ENCODE results near the gene GOPC.

Gene GOPC

DNA sequence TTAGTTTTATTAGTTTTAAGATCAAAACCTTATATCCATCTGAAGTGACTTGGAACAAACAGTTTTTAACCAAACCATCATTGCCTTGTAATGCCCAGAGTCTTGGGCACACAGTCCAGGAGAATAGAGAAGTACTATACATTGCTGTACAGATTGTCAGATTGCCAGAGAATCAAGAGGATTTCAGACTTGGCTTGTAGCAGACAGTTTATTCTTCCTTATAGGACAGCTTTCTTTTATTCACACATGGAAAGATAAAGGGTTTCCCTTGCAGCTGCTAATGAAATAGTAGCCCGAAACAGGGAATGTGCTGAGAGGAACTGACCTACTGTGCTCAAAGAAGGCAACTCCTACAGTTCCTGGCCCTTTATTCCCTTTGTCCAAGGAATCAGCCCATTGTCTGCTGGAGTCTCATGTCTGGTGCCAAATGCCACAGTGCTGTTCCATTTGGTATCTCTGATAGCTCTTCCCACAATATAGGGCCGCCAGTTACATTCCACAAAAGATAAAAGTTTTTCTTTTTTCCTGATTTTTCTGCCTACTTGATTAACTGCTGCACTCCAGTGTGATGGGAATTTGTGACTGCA is 89.2 kb downstream of the GOPC start:
- no peak for DNase-seq

DNA sequence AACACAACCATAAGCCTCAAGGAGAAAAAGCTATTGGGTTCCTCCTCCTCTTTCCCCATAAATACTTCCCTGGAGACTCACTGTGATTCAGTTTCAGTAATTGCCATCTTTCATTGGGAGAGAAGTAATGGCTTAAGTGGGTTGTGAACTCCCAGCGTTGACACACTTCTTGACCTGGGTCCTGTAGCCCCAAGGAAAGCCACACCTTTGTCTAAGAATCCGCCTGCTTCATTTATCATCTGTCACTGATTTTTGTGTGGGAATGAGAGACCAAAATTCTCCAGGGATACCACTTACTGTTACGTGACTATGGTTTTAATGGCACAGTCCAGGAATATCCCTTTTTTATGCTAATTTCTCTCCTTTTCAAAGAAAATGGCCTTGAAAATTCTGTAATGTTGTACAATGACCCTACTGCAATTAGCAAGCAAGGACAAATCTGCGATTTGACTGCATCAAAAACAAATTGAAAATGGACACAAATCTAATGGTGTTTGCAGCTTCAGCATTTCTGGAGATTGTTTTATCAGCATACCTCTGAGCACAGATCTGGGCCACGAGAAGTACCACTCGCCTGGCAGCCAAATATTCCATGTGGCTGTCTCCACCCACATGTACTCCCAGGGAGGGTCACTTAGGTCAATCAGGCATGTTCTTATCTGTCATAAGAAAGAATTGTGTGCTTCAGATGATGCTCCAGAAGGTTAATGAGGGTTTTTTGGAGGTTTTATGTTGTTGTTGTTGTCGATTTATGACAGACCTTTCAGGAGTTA is 90.1 kb downstream of the GOPC start:
- no peak for DNase-seq

Data from kidney glomerular epithelial cell (primary cell).